SK-N-SH treated with all-trans-retinoic acid at 6 μM for 48 hours (cell line): ENCODE data around the gene NFATC4.

Experiments
- ARNTL ChIP-seq: fragments of 450-650 bp; formaldehyde crosslinking; IDR thresholded peaks from 2 replicates; pipeline ENCODE4 v1.5.0; 2020; ENCODE audit warnings: low read depth, mild to moderate bottlenecking, moderate library complexity, borderline replicate concordance
- BACH2 ChIP-seq: fragments of 250-450 bp; sonication (Bioruptor Pico); IDR thresholded peaks from 2 replicates; pipeline ENCODE4 v1.9.0; 2021; ENCODE audit warnings: mild to moderate bottlenecking, borderline replicate concordance
- CSDC2 ChIP-seq: fragments of 250-450 bp; sonication (Bioruptor Pico); IDR thresholded peaks from 2 replicates; pipeline ENCODE4 v1.5.0; 2020; ENCODE audit warnings: mild to moderate bottlenecking, moderate library complexity
- ISL1 ChIP-seq: fragments of 250-450 bp; sonication (Bioruptor Pico); IDR thresholded peaks from 2 replicates; pipeline ENCODE4 v2.1.2; 2022; ENCODE audit warnings: mild to moderate bottlenecking, moderate library complexity
- ZC3H10 ChIP-seq: fragments of 250-450 bp; sonication (Bioruptor Pico); IDR thresholded peaks from 2 replicates; pipeline ENCODE4 v1.5.1; 2021; ENCODE audit warnings: mild to moderate bottlenecking, moderate library complexity
- ZFP3 ChIP-seq: fragments of 250-450 bp; sonication (Bioruptor Pico); IDR thresholded peaks from 2 replicates; pipeline ENCODE4 v1.5.0; 2020; ENCODE audit warnings: mild to moderate bottlenecking, moderate library complexity
- TF ChIP-seq, protein P1 (sequence below): fragments of 250-450 bp; sonication (Bioruptor Pico); IDR thresholded peaks from 2 replicates; pipeline ENCODE4 v1.5.0; 2020; ENCODE audit warnings: mild to moderate bottlenecking, moderate library complexity
- TF ChIP-seq, protein P2 (sequence below): fragments of 250-450 bp; sonication (Bioruptor Pico); IDR thresholded peaks from 2 replicates; pipeline ENCODE4 v1.8.0; 2020; ENCODE audit warnings: mild to moderate bottlenecking, moderate library complexity, borderline replicate concordance
- TF ChIP-seq, protein P3 (sequence below): fragments of 250-450 bp; sonication (Bioruptor Pico); IDR thresholded peaks from 2 replicates; pipeline ENCODE4 v1.5.1; 2021; ENCODE audit warnings: mild to moderate bottlenecking, moderate library complexity
- TF ChIP-seq, protein P4 (sequence below): fragments of 250-450 bp; sonication (Bioruptor Pico); IDR thresholded peaks from 2 replicates; pipeline ENCODE4 v1.8.0; 2021; ENCODE audit warnings: low read depth, mild to moderate bottlenecking, moderate library complexity, borderline replicate concordance

DNA sequence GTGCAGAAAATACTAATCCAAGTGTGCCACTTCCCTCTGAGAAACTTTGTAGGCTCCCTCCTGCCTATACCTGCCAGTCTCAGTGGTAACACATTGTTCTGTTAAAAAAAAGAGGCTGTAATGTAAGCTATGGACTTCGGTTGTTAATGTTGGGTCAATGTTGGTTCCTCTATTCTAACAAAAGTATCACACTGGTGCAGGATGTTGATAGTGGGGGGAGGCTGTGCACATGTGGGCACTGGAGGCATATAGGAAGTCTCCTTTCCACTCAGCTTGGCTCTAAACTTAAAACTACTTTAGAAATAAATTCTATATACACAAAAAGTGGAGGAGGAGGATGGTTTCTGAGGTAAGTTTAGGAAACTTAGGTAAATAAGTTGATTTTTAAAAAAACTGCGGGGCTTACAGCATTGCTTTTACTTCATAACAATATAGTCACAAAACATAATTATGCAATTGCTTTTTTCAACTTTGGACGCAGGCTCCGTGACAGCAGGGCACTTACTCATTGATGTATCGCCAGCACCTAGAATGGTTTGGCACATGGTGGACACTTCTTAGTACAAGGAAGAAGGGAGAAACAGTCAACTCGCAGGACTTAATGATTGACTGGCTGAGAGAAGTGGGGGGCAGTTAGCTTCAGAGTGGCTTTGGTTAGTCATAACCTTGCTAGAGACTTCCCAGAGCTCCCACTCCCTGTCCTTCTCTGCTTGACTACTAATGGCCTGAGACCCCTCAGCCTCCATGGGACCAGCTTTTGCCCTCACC is 22.9 kb downstream of the NFATC4 start:
- TF ChIP-seq ARNTL (CRISPR knock-in tag) (no peak), ZFP3 (CRISPR knock-in tag) (no peak), ISL1 (CRISPR knock-in tag) (no peak), ZC3H10 (CRISPR knock-in tag) (no peak), BACH2 (CRISPR knock-in tag) (no peak), CSDC2 (CRISPR knock-in tag) (no peak)
- TF ChIP-seq, protein P1, sequence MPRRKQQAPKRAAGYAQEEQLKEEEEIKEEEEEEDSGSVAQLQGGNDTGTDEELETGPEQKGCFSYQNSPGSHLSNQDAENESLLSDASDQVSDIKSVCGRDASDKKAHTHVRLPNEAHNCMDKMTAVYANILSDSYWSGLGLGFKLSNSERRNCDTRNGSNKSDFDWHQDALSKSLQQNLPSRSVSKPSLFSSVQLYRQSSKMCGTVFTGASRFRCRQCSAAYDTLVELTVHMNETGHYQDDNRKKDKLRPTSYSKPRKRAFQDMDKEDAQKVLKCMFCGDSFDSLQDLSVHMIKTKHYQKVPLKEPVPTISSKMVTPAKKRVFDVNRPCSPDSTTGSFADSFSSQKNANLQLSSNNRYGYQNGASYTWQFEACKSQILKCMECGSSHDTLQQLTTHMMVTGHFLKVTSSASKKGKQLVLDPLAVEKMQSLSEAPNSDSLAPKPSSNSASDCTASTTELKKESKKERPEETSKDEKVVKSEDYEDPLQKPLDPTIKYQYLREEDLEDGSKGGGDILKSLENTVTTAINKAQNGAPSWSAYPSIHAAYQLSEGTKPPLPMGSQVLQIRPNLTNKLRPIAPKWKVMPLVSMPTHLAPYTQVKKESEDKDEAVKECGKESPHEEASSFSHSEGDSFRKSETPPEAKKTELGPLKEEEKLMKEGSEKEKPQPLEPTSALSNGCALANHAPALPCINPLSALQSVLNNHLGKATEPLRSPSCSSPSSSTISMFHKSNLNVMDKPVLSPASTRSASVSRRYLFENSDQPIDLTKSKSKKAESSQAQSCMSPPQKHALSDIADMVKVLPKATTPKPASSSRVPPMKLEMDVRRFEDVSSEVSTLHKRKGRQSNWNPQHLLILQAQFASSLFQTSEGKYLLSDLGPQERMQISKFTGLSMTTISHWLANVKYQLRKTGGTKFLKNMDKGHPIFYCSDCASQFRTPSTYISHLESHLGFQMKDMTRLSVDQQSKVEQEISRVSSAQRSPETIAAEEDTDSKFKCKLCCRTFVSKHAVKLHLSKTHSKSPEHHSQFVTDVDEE = no peak
- TF ChIP-seq, protein P2, sequence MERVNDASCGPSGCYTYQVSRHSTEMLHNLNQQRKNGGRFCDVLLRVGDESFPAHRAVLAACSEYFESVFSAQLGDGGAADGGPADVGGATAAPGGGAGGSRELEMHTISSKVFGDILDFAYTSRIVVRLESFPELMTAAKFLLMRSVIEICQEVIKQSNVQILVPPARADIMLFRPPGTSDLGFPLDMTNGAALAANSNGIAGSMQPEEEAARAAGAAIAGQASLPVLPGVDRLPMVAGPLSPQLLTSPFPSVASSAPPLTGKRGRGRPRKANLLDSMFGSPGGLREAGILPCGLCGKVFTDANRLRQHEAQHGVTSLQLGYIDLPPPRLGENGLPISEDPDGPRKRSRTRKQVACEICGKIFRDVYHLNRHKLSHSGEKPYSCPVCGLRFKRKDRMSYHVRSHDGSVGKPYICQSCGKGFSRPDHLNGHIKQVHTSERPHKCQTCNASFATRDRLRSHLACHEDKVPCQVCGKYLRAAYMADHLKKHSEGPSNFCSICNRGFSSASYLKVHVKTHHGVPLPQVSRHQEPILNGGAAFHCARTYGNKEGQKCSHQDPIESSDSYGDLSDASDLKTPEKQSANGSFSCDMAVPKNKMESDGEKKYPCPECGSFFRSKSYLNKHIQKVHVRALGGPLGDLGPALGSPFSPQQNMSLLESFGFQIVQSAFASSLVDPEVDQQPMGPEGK (CRISPR knock-in tag) = no peak
- TF ChIP-seq, protein P3, sequence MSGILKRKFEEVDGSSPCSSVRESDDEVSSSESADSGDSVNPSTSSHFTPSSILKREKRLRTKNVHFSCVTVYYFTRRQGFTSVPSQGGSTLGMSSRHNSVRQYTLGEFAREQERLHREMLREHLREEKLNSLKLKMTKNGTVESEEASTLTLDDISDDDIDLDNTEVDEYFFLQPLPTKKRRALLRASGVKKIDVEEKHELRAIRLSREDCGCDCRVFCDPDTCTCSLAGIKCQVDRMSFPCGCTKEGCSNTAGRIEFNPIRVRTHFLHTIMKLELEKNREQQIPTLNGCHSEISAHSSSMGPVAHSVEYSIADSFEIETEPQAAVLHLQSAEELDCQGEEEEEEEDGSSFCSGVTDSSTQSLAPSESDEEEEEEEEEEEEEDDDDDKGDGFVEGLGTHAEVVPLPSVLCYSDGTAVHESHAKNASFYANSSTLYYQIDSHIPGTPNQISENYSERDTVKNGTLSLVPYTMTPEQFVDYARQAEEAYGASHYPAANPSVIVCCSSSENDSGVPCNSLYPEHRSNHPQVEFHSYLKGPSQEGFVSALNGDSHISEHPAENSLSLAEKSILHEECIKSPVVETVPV (CRISPR knock-in tag) = no peak
- TF ChIP-seq, protein P4, sequence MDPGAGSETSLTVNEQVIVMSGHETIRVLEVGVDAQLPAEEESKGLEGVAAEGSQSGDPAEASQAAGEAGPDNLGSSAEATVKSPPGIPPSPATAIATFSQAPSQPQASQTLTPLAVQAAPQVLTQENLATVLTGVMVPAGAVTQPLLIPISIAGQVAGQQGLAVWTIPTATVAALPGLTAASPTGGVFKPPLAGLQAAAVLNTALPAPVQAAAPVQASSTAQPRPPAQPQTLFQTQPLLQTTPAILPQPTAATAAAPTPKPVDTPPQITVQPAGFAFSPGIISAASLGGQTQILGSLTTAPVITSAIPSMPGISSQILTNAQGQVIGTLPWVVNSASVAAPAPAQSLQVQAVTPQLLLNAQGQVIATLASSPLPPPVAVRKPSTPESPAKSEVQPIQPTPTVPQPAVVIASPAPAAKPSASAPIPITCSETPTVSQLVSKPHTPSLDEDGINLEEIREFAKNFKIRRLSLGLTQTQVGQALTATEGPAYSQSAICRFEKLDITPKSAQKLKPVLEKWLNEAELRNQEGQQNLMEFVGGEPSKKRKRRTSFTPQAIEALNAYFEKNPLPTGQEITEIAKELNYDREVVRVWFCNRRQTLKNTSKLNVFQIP (CRISPR knock-in tag) = no peak
